RWPE1 (cell line): ENCODE results near the gene RNF40.
"Not testable (repeated sequence)": the region's sequence is repeated elsewhere in the genome, so short reads cannot be mapped to it uniquely, and the experiment has no call there.

ENCODE experiments used
- CTCF ChIA-PET: fragments of 350-600 bp; sonication (Branson Sonifier 250); formaldehyde crosslinking; extraction: SDS; loops from one replicate; lab custom pipeline; 2021; lab: Yijun Ruan, JAX
- POLR2A ChIA-PET: fragments of 400-600 bp; formaldehyde crosslinking; extraction: SDS; loops from one replicate; lab custom pipeline; 2020; ENCODE audit warnings: antibody characterized with exemption; ENCODE audit not compliant: low non-redundant PET; lab: Yijun Ruan, JAX
- DNase-seq: peaks from one replicate; pipeline ENCODE4 v3.0.0; 2012; ENCODE audit warnings: low spot score
- H3K27ac ChIP-seq: fragments of 450-650 bp; 2 replicates; pipeline ENCODE4 v1.5.1; 2017
- TF ChIP-seq, protein P1 (sequence below): fragments of 450-650 bp; conservative IDR thresholded peaks from 2 replicates; pipeline ENCODE4 v1.5.1; 2017; ENCODE audit warnings: low read depth, mild to moderate bottlenecking

RNF40 gene

DNA sequence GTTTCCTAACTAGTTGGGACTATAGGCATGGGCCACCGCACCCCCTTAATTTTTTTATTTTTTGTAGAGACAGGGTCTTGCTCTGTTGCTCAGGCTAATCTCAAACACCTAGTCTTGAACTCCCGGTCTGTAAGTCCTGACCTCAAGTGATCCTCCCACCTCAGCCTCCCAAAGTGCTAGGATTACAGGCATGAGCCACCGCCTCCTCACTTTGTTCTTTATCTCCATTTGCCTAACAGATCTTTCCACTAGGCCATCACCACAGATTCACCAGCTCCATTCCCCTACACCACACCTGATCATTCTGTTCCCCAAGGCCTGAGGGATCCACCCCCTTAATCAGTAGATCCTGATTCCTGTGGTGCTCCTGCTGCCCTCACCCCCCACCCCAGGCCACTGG is 32.5 kb downstream of the RNF40 start:
- TF ChIP-seq, protein P1, sequence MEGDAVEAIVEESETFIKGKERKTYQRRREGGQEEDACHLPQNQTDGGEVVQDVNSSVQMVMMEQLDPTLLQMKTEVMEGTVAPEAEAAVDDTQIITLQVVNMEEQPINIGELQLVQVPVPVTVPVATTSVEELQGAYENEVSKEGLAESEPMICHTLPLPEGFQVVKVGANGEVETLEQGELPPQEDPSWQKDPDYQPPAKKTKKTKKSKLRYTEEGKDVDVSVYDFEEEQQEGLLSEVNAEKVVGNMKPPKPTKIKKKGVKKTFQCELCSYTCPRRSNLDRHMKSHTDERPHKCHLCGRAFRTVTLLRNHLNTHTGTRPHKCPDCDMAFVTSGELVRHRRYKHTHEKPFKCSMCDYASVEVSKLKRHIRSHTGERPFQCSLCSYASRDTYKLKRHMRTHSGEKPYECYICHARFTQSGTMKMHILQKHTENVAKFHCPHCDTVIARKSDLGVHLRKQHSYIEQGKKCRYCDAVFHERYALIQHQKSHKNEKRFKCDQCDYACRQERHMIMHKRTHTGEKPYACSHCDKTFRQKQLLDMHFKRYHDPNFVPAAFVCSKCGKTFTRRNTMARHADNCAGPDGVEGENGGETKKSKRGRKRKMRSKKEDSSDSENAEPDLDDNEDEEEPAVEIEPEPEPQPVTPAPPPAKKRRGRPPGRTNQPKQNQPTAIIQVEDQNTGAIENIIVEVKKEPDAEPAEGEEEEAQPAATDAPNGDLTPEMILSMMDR = no peak
- DNase-seq = no peak
- POLR2A ChIA-PET = no interaction called here
- CTCF ChIA-PET = no interaction called here
- H3K27ac ChIP-seq = no peak overlapping the region

DNA sequence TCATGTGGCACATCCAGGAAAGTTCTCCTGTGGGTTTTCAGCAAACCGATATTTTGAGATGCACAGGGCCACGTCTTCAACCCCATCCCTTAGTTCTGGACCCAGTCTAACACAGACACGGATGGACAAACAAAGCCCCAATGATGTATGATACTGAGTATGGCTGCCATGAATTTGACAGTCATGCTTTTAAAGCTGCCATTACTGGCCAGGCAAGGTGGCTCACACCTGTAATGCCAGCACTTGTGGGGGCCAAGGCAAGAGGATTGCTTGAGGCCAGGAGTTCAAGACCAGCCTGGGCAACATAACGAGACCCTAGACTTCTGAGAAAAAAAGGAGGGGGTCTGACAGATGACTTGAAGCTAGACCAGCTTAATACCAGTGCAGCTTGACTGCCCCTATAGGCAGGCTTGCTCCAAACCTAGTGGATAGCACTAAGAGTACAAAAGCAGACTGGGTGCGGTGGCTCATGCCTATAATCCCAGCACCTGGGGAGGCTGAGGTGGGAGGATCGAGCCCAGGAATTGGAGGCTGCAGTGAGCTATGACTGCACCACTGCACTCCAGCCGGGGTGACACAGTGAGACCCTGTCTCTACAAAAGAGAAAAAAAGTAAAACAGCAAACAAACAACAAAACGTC is 35.7 kb downstream of the RNF40 start:
- no peak overlapping the region for H3K27ac ChIP-seq
- no peak for DNase-seq
- CTCF ChIA-PET = interaction anchor here (0.6 to 1.3 kb wide), 3 partner anchors 14 to 729 kb away, joined by 4 to 6 read pairs (median 4); no protein-coding TSS in a partner anchor
- TF ChIP-seq, protein P1 = no peak
- POLR2A ChIA-PET = no interaction called here

DNA sequence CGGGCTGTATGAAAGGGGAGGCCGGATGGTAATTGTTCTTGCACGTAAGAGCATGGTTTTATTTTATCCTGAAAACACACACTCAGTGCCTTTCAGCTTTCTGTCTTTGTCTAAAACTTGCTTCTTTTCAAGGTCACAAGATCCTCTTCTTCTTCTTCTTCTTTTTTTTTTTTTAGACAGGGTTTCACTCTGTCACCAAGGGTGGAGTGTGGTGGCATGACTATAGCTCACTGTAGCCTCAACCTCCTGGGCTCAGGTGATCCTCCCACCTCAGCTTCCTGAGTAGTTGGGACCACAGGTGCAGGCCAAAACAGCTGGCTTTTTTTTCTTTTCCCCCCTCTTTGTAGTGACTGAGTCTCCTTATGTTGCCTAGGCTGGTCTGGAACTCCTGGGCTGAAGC is 40.8 kb downstream of the RNF40 start:
- no peak overlapping the region for H3K27ac ChIP-seq
- CTCF ChIA-PET = interaction anchor here (0.6 to 2.2 kb wide), 4 partner anchors 11 to 357 kb away, joined by 3 to 10 read pairs (median 3); no protein-coding TSS in a partner anchor
- TF ChIP-seq, protein P1 = no peak
- POLR2A ChIA-PET = no interaction called here
- DNase-seq = no peak

DNA sequence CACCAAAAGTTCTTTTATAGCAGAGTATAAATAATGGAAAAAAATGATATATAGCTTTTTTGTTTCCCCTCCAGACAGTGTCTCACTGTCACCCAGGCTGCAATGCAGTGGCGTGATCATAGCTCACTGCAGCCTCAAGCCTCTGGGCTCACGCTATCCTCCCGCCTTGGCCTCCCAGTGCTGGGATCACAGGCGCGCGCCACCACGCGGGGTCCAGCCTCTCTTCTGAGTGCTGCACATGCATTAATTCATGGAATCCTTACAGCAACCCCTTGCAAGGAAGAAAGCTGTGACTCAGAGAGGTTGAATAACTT is 42.9 kb downstream of the RNF40 start:
- POLR2A ChIA-PET = interaction anchor here (0.6 to 1.8 kb wide), 5 partner anchors 9 to 144 kb away, joined by 3 to 12 read pairs (median 4); partner anchors contain the start of genes ORAI3 and ZNF629
- TF ChIP-seq, protein P1 = no peak
- CTCF ChIA-PET = interaction anchor here (0.6 to 0.8 kb wide), 4 partner anchors 10 to 31 kb away, joined by 3 to 4 read pairs (median 4); no protein-coding TSS in a partner anchor
- peak overlapping the region; percentile 91 for H3K27ac ChIP-seq
- no peak for DNase-seq

DNA sequence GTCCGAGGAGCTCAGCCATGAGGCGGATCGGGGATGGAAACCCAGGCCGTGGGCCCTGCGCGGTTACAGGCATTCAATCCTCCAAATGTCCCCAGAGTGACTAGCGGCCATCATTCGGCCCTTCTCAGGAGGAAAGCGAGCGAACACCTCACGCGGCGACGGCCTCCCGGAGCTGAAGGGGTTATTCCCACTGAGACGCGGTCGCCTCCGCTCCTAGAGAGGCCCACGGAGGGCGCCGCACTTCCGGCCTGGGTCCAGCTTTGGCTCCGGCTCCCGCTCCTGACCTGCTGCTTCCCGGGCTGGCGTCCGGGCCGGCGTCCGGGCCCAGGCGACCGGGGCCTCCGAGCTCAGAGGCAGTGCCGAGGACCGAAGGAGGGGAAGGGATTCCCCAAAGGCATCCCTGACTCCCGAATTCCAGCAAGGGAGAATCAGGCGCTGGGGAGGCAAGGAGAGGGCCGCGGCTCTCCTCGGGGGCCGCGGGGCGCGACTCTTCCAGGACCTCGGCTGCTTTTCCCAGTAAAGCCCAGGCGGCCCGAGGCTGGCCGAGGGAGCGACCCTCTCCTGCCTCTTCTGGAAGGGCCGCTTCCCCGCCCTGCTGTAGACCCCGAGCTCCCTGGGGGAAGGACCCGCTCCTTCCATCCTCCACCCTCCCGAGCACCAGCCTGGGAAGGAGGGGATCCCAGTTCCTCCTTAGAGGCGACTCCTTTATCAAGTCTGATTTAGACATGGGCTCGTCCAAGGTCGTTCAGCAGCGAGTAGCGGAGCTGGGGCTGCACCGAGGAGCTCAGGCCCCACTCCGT is 43.4 kb downstream of the RNF40 start:
- peak; percentile 77 for DNase-seq
- TF ChIP-seq, protein P1 = no peak
- POLR2A ChIA-PET = interaction anchor here (0.6 to 1.8 kb wide), 5 partner anchors 9 to 144 kb away, joined by 3 to 12 read pairs (median 4); partner anchors contain the start of genes ORAI3 and ZNF629

DNA sequence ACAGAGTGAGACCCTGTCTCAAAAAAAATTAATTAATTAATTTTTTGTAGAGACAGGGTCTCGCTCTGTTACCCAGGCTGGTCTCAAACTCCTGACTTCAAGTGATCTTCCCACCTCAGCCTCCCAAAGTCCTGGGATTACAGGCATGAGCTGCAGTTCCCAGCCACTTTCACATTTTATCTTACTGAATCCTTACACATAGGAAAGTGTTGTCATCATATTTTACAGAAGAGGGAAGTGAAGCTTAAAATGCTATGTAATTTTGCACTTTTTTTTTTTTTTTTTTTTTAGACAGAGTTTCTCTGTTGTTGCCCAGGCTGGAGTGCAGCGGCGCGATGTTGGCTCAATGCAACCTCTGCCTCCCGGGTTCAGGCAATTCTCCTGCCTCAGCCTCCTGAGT is 46.0 kb downstream of the RNF40 start:
- TF ChIP-seq, protein P1 = no peak
- H3K27ac ChIP-seq = 0 out of 2 replicates have a peak overlapping the region, but pooled peaks have one; percentile 19
- ChIA-PET POLR2A (interaction anchor here (0.6 to 0.7 kb wide), 2 partner anchors 21 to 48 kb away, joined by 3 to 4 read pairs; partner anchors contain the start of gene ZNF629), CTCF (interaction anchor here (0.6 kb wide), 1 partner anchor 69 kb away, joined by 3 read pairs; no protein-coding TSS in a partner anchor)
- DNase-seq = no peak

More for the DNA sequence above, 43.4 kb downstream of the RNF40 start:
- CTCF ChIA-PET = interaction anchor here (0.6 to 1.4 kb wide), 7 partner anchors 9 to 136 kb away, joined by 3 to 7 read pairs (median 4); no protein-coding TSS in a partner anchor
- peak overlapping the region; percentile 91 for H3K27ac ChIP-seq

DNA sequence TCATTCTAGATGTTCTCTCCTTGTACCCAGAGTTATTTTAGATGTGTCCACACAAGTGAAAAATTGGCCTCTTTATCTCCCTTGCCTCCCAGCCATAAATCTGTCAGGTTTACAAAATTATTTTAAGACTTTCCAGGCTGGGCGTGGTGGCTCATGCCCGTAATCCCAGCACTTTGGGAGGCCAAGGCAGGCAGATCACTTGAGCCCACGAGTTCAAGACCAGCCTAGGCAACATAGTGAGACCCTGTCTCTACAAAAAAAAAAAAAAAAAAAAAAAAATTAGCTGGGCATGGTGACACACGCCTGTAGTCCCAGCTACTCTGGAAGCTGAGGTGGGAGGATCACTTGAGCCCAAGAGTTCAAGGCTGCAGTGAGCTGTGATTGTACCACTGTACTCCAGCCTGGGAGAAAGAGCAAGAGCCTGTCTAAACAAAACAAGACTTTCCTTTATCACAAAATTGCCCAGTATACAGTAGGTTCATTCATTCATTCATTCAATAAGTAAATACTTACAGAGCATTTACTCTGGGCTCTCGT is 46.8 kb downstream of the RNF40 start:
- H3K27ac ChIP-seq, CTCF ChIA-PET, POLR2A ChIA-PET, DNase-seq: not testable (repeated sequence)

DNA sequence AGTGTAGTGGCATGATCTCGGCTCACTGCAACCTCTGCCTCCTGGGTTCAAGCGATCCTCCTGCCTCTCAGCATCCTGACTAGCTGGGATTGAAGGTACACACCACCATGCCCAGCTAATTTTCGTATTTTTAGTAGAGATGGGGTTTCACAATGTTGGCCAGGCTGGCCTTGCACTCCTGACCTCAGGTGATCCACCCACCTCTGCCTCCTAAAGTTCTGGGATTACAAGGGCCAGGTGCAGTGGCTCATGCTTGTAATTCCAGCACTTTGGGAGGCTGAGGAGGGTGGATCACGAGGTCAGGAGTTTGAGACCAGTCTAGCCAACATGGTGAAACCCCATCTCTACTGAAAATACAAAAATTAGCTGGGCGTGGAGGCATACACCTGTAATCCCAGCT is 47.6 kb downstream of the RNF40 start:
- H3K27ac ChIP-seq, DNase-seq, CTCF ChIA-PET, POLR2A ChIA-PET: not testable (repeated sequence)
